Activated B cell treated with CpG ODN at 0.5 μM for 24 hours (primary cell): ENCODE results near the gene CENPE. TPM values are rescaled to one million over a fixed set of nuclear protein-coding genes. Genes with fewer than 3 reads are reported as not detected.
"Not testable (repeated sequence)": the region's sequence is repeated elsewhere in the genome, so short reads cannot be mapped to it uniquely, and the experiment has no call there.

ENCODE experiments used
- ATAC-seq: fragments of 200-7000 bp; cut with Tn5 transposase; one replicate; pipeline ENCODE4 v1.10.0; 2021; ENCODE audit warnings: low read depth, mild to moderate bottlenecking, moderate library complexity
- CTCF ChIA-PET: fragments of 350-600 bp; sonication (Branson Sonifier 250); formaldehyde crosslinking; loops from one replicate; lab custom pipeline; 2021; ENCODE audit warnings: antibody characterized with exemption; lab: Charles Lee
- POLR2A ChIA-PET: fragments of 350-600 bp; sonication (Branson Sonifier 250); formaldehyde crosslinking; loops from one replicate; lab custom pipeline; 2021; ENCODE audit warnings: antibody characterized with exemption; lab: Charles Lee
- DNase-seq: peaks from one replicate; pipeline ENCODE4 v3.0.0; 2022
- H3K27ac Mint-ChIP-seq: one replicate; pipeline ENCODE4 v1.8.0; 2020; ENCODE audit warnings: mixed read lengths
- H3K27me3 Mint-ChIP-seq: one replicate; pipeline ENCODE4 v1.8.0; 2021; ENCODE audit warnings: mixed read lengths
- H3K36me3 Mint-ChIP-seq: one replicate; pipeline ENCODE4 v1.8.0; 2021; ENCODE audit warnings: low read depth, mixed read lengths
- H3K4me1 Mint-ChIP-seq: one replicate; pipeline ENCODE4 v1.8.0; 2021; ENCODE audit warnings: mixed read lengths
- H3K4me3 Mint-ChIP-seq: one replicate; pipeline ENCODE4 v1.8.0; 2020; ENCODE audit warnings: mild to moderate bottlenecking, mixed read lengths
- H3K9me3 Mint-ChIP-seq: one replicate; pipeline ENCODE4 v1.8.0; 2020; ENCODE audit warnings: mixed read lengths
- intact Hi-C: fragments of 100-400 bp; cut with micrococcal nuclease; formaldehyde crosslinking; loops from one replicate; pipeline ENCODE4 v1.15.1; 2024
- total RNA-seq: library from RNA; stranded (reverse); gene quantifications from 2 replicates; pipeline ENCODE4 v1.2.3, GENCODE V29; 2022
- TF ChIP-seq, protein P1 (sequence below): fragments of 200-600 bp; IDR thresholded peaks from one replicate; pipeline ENCODE4 v1.8.0; 2022; ENCODE audit warnings: antibody characterized with exemption, mild to moderate bottlenecking

The CENPE gene
- total RNA-seq, 1 donor from 2014 or later: 2.5 TPM

DNA sequence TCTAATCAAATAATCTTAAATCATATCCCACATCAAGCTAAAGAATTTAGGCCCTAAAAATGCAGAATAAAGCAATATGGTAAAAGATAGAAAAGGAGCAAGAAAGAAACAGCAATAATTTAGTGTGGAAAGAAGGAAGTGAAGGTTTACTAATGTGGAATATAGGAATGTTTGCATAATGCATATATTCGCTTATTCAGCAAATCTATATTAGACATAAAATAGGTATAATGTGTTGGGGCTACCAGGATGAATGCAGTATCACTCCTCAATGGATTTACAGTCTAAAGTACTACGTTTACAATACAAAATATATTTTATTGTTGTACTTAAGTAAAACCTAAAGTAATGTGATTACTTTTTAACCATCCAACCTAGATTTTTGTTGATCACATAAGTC, 4.7 kb downstream of the CENPE start:
- Mint-ChIP-seq H3K4me1 (peaks cover 7% of the 10 kb centered on the region), H3K9me3 (no peaks in the 10 kb centered on the region), H3K27ac (no peak overlapping the region), H3K4me3 (no peak overlapping the region), H3K36me3 (no peaks in the 10 kb centered on the region), H3K27me3 (no peaks in the 10 kb centered on the region)
- ChIA-PET POLR2A (no interaction called here), CTCF (no interaction called here)
- ATAC-seq (no peak), DNase-seq (no peak)
- TF ChIP-seq, protein P1, sequence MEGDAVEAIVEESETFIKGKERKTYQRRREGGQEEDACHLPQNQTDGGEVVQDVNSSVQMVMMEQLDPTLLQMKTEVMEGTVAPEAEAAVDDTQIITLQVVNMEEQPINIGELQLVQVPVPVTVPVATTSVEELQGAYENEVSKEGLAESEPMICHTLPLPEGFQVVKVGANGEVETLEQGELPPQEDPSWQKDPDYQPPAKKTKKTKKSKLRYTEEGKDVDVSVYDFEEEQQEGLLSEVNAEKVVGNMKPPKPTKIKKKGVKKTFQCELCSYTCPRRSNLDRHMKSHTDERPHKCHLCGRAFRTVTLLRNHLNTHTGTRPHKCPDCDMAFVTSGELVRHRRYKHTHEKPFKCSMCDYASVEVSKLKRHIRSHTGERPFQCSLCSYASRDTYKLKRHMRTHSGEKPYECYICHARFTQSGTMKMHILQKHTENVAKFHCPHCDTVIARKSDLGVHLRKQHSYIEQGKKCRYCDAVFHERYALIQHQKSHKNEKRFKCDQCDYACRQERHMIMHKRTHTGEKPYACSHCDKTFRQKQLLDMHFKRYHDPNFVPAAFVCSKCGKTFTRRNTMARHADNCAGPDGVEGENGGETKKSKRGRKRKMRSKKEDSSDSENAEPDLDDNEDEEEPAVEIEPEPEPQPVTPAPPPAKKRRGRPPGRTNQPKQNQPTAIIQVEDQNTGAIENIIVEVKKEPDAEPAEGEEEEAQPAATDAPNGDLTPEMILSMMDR: no peak
- intact Hi-C loops: no loop called here

DNA sequence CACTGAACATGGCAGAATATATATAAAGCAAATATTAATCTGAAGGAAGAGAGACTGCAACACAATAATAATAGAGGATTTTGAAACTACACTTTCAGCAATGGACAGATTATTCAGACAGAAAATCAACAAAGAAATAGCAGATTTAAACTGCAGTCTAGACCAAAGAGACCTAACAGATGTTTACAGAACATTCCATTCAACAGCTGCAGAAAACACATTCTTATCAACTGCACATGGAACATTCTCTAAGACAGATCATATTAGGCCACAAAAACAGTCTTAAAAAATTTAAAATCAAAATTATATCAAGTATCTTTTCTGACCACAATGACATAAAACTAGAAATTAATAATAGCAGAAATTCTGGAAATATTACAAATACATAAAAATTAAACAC, 27.1 kb downstream of the CENPE start:
- Mint-ChIP-seq H3K4me3 (no peak overlapping the region), H3K36me3 (peaks cover 4% of the 10 kb centered on the region), H3K27ac (no peak overlapping the region), H3K27me3 (no peaks in the 10 kb centered on the region), H3K9me3 (peaks cover 13% of the 10 kb centered on the region), H3K4me1 (no peaks in the 10 kb centered on the region)
- ATAC-seq (no peak), DNase-seq (no peak)
- ChIA-PET CTCF (interaction anchor here (0.6 kb wide), 1 partner anchor 10 kb away, joined by 3 read pairs; no protein-coding TSS in a partner anchor), POLR2A (no interaction called here)
- TF ChIP-seq, protein P1: no peak
- intact Hi-C loops: no loop called here

DNA sequence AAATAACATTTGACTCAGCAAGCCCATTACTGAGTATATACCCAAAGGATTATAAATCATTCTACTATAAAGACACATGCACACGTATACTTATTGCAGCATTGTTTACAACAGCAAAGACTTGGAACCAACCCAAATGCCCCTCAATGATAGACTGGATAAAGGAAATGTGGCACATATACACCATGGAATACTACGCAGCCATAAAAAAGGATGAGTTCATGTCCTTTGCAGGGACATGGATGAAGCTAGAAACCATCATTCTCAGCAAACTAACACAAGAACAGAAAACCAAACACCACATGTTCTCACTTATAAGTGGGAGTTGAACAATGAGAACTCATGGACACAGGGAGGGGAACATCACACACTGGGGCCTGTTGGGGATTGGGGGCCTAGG, 28.4 kb downstream of the CENPE start:
- intact Hi-C loops, ATAC-seq, H3K27me3 Mint-ChIP-seq, CTCF ChIA-PET, H3K4me3 Mint-ChIP-seq, H3K36me3 Mint-ChIP-seq, H3K27ac Mint-ChIP-seq, H3K4me1 Mint-ChIP-seq, DNase-seq: not testable (repeated sequence)
- POLR2A ChIA-PET: interaction anchor here (0.7 kb wide), 1 partner anchor 10 kb away, joined by 4 read pairs; no protein-coding TSS in a partner anchor
- peaks cover 13% of the 10 kb centered on the region for H3K9me3 Mint-ChIP-seq

DNA sequence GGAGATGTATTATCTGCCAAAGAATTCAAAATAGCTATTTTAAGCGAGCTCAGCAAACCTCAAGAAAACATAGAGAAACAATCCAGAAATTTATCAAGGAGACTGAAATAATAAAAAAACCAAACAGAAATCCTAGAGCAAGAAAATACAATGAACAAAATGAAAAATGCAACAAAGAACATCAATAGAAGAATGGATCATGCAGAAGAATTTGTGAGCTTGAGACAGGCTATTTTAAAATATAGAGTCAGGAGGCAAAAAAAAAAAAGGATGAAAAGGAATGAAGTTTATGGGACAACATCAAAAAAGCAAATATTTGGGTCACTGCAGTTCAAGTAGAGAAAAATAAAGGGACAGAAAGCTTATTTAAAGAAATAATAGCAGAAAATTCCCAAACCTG, 29.1 kb downstream of the CENPE start:
- ChIA-PET CTCF (no interaction called here), POLR2A (interaction anchor here (0.7 kb wide), 1 partner anchor 10 kb away, joined by 4 read pairs; no protein-coding TSS in a partner anchor)
- DNase-seq (no peak), ATAC-seq (no peak)
- H3K27me3 Mint-ChIP-seq: no peaks in the 10 kb centered on the region
- no peak overlapping the region for H3K4me3 Mint-ChIP-seq
- no peak overlapping the region for H3K27ac Mint-ChIP-seq
- TF ChIP-seq, protein P1: no peak
- intact Hi-C loops: no loop called here
- peaks cover 13% of the 10 kb centered on the region for H3K9me3 Mint-ChIP-seq
- H3K36me3 Mint-ChIP-seq: peaks cover 4% of the 10 kb centered on the region
- no peaks in the 10 kb centered on the region for H3K4me1 Mint-ChIP-seq

DNA sequence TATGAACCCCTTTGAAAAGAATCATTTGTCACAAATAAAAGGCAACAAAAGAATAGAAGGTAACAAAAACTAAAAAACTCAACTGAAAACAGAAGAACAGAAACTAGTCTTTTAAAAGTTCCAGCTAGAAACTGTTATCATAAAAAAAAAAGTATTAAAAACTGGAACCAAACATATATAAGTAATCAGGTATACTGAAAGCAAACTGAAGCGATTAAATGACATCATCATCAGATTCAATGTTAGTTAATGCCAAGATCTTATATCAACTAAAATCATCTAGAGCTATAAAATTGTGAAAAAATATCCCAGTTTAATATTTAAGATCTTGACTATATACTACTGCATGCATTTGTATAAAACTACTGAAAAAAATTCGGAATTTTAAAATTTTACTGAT, 36.0 kb downstream of the CENPE start:
- H3K36me3 Mint-ChIP-seq: peaks cover 2% of the 10 kb centered on the region
- POLR2A ChIA-PET: no interaction called here
- H3K4me3 Mint-ChIP-seq: no peak overlapping the region
- ATAC-seq (no peak), DNase-seq (no peak)
- no peaks in the 10 kb centered on the region for H3K27me3 Mint-ChIP-seq
- TF ChIP-seq, protein P1: no peak
- intact Hi-C loops: no loop called here
- no peaks in the 10 kb centered on the region for H3K9me3 Mint-ChIP-seq
- CTCF ChIA-PET: no interaction called here
- H3K4me1 Mint-ChIP-seq: peaks cover 2% of the 10 kb centered on the region
- no peak overlapping the region for H3K27ac Mint-ChIP-seq

DNA sequence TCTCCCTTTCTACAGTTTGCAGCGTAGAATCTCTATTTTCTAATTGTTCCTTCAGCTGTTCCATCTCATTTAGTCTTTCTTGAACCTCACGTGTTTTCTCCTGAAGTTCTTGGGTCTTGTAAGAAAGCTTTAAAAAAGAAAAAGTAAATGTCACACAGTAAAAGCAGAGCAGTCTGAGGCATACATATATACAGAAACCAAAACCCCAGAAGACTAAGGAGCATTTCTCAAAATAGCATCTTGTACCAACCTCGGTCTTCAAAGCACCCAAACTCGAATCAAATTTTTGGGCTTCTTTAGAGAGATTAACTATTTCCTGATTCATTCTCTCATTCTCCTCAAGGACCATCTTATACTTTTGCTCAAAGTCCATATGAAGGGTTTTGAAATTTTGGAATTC, 39.4 kb downstream of the CENPE start:
- peaks cover 2% of the 10 kb centered on the region for H3K36me3 Mint-ChIP-seq
- H3K9me3 Mint-ChIP-seq: peaks cover 2% of the 10 kb centered on the region
- CTCF ChIA-PET: no interaction called here
- intact Hi-C loops: no loop called here
- DNase-seq: no peak
- H3K27me3 Mint-ChIP-seq: no peaks in the 10 kb centered on the region
- H3K4me3 Mint-ChIP-seq: no peak overlapping the region
- no peak for ATAC-seq
- H3K4me1 Mint-ChIP-seq: peaks cover 10% of the 10 kb centered on the region
- TF ChIP-seq, protein P1: no peak
- H3K27ac Mint-ChIP-seq: no peak overlapping the region
- POLR2A ChIA-PET: no interaction called here
